Measurements from ENCODE around the gene SSBP2. TPM values are rescaled to one million over a fixed set of nuclear protein-coding genes. Genes with fewer than 3 reads are reported as not detected.
"Not testable (repeated sequence)": the region's sequence is repeated elsewhere in the genome, so short reads cannot be mapped to it uniquely, and the experiment has no call there.

SSBP2 gene
- total RNA-seq, 1 donor from 2014 or later, result 47.9 TPM

DNA sequence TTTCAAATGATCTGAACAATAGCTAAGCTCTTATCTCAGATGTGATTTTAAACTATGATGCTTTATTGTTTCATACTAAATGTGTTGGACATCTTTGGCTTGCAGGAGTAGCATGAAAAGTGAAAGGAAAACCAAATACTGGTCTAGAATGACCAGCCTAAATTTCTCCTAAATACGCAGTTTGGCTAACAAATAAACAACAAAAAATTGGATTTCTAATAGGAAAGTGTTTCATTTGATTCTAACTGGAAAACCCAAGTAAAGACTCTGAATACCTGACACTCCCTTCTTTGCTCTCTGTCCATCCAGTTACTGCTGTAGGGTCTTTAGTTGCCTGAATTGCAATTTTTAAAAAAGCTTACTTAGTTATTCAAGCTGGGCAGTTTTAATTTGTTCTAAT, 245.2 kb downstream of the SSBP2 start:
- Mint-ChIP-seq H3K27ac (ENCODE audit: unreplicated experiment) (peak overlapping the region; percentile 43), H3K4me3 (ENCODE audit: unreplicated experiment) (no peak overlapping the region), H3K9me3 (ENCODE audit: low read depth) (peaks cover 8% of the 10 kb centered on the region), H3K27me3 (ENCODE audit: low read depth) (no peaks in the 10 kb centered on the region), H3K4me1 (ENCODE audit: low read depth) (peaks cover 6% of the 10 kb centered on the region), H3K36me3 (ENCODE audit: low read depth) (peaks cover 17% of the 10 kb centered on the region)
- DNase-seq (ENCODE audit: low spot score), result no peak
- TF ChIP-seq, protein P1, sequence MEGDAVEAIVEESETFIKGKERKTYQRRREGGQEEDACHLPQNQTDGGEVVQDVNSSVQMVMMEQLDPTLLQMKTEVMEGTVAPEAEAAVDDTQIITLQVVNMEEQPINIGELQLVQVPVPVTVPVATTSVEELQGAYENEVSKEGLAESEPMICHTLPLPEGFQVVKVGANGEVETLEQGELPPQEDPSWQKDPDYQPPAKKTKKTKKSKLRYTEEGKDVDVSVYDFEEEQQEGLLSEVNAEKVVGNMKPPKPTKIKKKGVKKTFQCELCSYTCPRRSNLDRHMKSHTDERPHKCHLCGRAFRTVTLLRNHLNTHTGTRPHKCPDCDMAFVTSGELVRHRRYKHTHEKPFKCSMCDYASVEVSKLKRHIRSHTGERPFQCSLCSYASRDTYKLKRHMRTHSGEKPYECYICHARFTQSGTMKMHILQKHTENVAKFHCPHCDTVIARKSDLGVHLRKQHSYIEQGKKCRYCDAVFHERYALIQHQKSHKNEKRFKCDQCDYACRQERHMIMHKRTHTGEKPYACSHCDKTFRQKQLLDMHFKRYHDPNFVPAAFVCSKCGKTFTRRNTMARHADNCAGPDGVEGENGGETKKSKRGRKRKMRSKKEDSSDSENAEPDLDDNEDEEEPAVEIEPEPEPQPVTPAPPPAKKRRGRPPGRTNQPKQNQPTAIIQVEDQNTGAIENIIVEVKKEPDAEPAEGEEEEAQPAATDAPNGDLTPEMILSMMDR (IDR thresholded peaks at IDR 0.05), result no peak

DNA sequence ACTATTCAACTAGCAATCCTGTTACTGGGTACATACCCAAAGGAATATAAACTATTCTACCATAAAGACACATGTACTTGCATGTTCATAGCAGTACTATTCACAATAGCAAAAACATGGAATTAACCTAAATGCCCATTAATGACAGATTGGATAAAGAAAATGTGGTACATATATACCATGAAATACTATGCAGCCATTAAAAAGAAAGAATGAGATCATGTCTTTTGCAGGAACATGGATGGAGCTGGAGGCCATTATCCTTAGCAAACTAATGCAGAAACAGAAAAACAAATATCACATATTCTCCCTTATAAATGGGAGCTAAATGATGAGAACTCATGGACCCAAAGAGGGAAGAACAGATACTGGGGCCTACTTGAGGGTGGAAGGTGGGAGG, 247.3 kb downstream of the SSBP2 start:
- H3K36me3 Mint-ChIP-seq (ENCODE audit: low read depth), result peaks cover 17% of the 10 kb centered on the region
- not testable (repeated sequence) for H3K27me3 Mint-ChIP-seq (ENCODE audit: low read depth); DNase-seq (ENCODE audit: low spot score); H3K4me3 Mint-ChIP-seq (ENCODE audit: unreplicated experiment); H3K4me1 Mint-ChIP-seq (ENCODE audit: low read depth); H3K27ac Mint-ChIP-seq (ENCODE audit: unreplicated experiment); H3K9me3 Mint-ChIP-seq (ENCODE audit: low read depth)

DNA sequence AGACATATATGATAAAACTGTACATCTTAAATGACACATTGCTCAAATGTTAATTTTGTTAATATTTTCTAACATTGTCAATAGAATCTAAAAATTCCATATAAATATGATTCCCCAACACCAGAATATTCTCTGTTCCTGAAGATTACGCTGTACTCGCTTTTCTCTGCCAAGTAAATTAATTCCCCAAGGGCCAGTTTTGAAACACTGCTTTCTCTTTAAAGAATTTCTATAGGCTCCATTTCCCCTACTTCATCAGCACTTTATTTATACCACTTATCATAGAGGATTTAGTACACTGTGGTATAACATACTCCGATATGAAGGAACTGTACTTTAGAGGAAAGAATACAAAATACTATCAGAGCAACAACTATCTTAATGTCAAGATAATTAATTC, 255.6 kb downstream of the SSBP2 start:
- Mint-ChIP-seq H3K4me3 (ENCODE audit: unreplicated experiment) (no peak overlapping the region), H3K9me3 (ENCODE audit: low read depth) (no peaks in the 10 kb centered on the region), H3K4me1 (ENCODE audit: low read depth) (no peaks in the 10 kb centered on the region), H3K36me3 (ENCODE audit: low read depth) (peaks cover 3% of the 10 kb centered on the region), H3K27ac (ENCODE audit: unreplicated experiment) (no peak overlapping the region), H3K27me3 (ENCODE audit: low read depth) (no peaks in the 10 kb centered on the region)
- DNase-seq (ENCODE audit: low spot score), result no peak
- TF ChIP-seq, protein P1 (IDR thresholded peaks at IDR 0.05), result no peak

DNA sequence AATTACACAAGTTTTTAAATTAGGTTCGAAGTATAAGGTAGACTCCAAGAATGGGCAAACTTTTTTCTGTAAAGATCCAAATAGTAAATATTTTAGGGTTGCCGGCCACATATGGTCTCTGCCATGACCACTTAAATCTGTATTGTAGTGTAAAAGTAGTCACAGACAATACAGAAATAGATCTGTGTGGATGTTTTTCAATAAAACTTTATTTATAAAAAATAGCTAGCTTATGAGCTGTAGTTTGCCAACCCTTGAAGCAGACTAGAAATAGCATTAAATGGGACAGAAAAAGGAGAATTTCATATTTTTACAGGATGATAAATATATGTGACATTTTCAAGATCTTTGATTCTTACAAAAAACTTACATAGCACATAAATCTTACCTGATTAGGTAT, 262.0 kb downstream of the SSBP2 start:
- DNase-seq (ENCODE audit: low spot score), result no peak
- TF ChIP-seq, protein P1 (IDR thresholded peaks at IDR 0.05), result no peak
- H3K9me3 Mint-ChIP-seq (ENCODE audit: low read depth), result no peaks in the 10 kb centered on the region
- H3K27ac Mint-ChIP-seq (ENCODE audit: unreplicated experiment), result no peak overlapping the region
- no peak overlapping the region for H3K4me3 Mint-ChIP-seq (ENCODE audit: unreplicated experiment)
- H3K27me3 Mint-ChIP-seq (ENCODE audit: low read depth), result no peaks in the 10 kb centered on the region
- peaks cover under 1% of the 10 kb centered on the region for H3K36me3 Mint-ChIP-seq (ENCODE audit: low read depth)
- peaks cover 2% of the 10 kb centered on the region for H3K4me1 Mint-ChIP-seq (ENCODE audit: low read depth)

DNA sequence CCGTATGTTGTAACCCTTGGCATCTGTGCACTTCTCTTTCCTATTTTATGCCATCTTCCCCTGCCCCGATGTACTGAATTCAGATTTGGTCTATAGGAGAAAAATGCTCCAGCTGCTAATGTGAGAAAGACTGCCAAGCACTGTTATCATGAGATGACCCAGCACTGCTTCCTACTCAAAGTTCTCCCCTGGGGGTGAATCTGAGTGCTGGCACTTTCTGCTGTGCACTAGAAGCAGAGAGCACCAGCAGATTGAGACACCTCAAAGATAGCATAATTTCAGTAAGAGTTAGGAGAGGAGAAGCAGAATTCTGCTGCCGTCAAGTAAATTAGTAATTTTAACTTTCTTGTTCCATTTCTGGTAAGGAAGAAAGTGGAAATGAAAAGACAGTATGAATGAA, 264.2 kb downstream of the SSBP2 start:
- no peak overlapping the region for H3K27ac Mint-ChIP-seq (ENCODE audit: unreplicated experiment)
- H3K36me3 Mint-ChIP-seq (ENCODE audit: low read depth), result no peaks in the 10 kb centered on the region
- H3K4me3 Mint-ChIP-seq (ENCODE audit: unreplicated experiment), result no peak overlapping the region
- H3K27me3 Mint-ChIP-seq (ENCODE audit: low read depth), result no peaks in the 10 kb centered on the region
- DNase-seq (ENCODE audit: low spot score), result no peak
- peaks cover 10% of the 10 kb centered on the region for H3K4me1 Mint-ChIP-seq (ENCODE audit: low read depth)
- TF ChIP-seq, protein P1 (IDR thresholded peaks at IDR 0.05), result no peak
- H3K9me3 Mint-ChIP-seq (ENCODE audit: low read depth), result no peaks in the 10 kb centered on the region

DNA sequence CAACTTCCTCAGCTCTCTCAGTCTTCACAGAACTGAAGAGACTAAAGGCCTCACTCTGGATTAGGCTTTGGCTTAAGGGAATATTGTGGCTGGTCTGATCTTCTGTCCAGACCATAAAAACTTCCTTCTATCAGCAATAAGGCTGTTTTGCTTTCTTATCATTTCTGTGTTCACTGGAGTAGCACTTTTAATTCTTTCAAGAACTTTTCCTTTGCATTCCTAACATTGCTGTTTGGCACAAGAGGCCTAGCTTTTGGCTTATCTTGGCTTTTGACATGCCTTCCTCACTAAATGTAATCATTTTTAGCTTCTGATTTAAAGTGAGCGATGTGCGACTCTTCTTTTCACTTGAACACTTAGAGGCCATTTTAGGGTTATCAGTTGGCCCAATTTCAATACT, 268.3 kb downstream of the SSBP2 start:
- peak overlapping the region; percentile 10 for H3K27ac Mint-ChIP-seq (ENCODE audit: unreplicated experiment)
- H3K27me3 Mint-ChIP-seq (ENCODE audit: low read depth), result no peaks in the 10 kb centered on the region
- TF ChIP-seq, protein P1 (IDR thresholded peaks at IDR 0.05), result no peak
- peaks cover 13% of the 10 kb centered on the region for H3K4me1 Mint-ChIP-seq (ENCODE audit: low read depth)
- H3K36me3 Mint-ChIP-seq (ENCODE audit: low read depth), result no peaks in the 10 kb centered on the region
- DNase-seq (ENCODE audit: low spot score), result no peak
- no peaks in the 10 kb centered on the region for H3K9me3 Mint-ChIP-seq (ENCODE audit: low read depth)
- no peak overlapping the region for H3K4me3 Mint-ChIP-seq (ENCODE audit: unreplicated experiment)

DNA sequence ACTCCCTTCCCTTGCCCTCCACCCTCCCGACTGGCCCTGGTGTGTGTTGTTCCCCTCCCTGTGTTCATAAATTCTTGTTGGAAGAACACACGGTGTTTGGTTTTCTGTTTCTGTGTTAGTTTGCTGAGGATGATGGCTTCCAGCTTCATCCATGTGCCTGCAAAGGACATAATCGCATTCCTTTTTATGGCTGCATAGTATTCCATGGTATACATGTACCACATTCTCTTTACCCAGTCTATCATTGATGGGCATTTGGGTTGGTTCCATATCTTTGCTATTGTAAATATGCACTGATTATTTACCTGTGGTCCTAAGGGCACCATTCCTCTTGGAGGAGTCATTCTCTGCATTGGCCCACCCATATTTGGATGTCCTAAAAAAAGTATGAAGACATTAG, 277.5 kb downstream of the SSBP2 start:
- H3K4me1 Mint-ChIP-seq (ENCODE audit: low read depth); H3K9me3 Mint-ChIP-seq (ENCODE audit: low read depth); H3K4me3 Mint-ChIP-seq (ENCODE audit: unreplicated experiment); H3K36me3 Mint-ChIP-seq (ENCODE audit: low read depth); H3K27ac Mint-ChIP-seq (ENCODE audit: unreplicated experiment); H3K27me3 Mint-ChIP-seq (ENCODE audit: low read depth); DNase-seq (ENCODE audit: low spot score): not testable (repeated sequence)

Data from chondrocyte (in vitro differentiated cells).